ENCODE results near the gene UPK3A. TPM values are rescaled to one million over a fixed set of nuclear protein-coding genes. Genes with fewer than 3 reads are reported as not detected.

UPK3A gene
- total RNA-seq, 4 donors from 2014 or later: not detected

DNA sequence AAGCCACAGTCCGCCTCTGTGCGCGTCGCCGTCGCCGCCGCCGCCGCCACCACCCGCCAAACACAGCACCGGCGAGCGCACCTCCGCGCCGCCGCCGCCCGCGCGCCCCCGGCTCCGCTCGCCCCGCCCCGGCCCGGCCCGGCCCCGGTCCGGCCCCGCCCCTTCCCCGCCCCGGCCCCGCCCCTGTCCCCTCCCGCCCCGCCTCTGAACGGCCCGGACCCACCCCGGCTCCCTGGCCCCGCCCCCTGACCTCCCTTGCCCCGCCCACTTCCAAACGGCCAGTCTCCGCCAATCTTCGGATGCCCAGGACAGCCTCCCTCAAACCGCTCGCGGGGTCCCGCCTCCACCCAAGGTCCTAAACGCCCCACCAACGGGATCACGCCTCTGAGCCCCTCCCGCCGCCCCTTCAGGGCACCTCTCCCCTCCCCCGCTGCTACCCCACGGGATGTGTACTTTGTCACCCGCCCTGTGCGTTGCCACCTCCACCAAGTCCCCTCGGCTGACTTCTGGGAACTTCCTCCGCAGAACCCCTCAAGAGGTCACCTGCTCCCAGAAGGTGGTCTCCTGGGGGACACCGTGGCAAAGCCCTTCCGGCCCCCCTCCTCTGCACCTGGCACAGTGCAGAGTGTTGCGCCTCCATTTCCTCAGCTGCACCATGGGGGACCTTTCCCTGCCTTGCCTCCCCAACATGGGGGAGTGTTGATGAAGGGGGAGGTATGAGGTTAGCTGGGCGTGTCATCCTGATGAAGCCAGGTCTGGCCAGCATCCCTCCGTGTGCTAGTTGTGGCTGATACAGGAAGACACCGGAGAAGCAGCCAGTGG, 43.7 kb upstream of the UPK3A start, which contains the start of gene KIAA0930:
Gene KIAA0930 (minus strand): TSS at position 85 of the 822 bp plus-strand sequence. CDS start 191 bp downstream, outside the sequence.
- intact Hi-C loops (cut with DNase I; ENCODE audit: low total_unique reads): no loop called here
- no peaks in the 10 kb centered on the region for H3K4me1 ChIP-seq
- no peaks in the 10 kb centered on the region for H3K27me3 ChIP-seq
- H3K36me3 ChIP-seq: no peaks in the 10 kb centered on the region
- peak within 1 kb of the TSS; percentile 62 to 71 for H3K4me3 ChIP-seq
- DNase-seq: peak; percentile 84 to 87
- TF ChIP-seq, protein P1, sequence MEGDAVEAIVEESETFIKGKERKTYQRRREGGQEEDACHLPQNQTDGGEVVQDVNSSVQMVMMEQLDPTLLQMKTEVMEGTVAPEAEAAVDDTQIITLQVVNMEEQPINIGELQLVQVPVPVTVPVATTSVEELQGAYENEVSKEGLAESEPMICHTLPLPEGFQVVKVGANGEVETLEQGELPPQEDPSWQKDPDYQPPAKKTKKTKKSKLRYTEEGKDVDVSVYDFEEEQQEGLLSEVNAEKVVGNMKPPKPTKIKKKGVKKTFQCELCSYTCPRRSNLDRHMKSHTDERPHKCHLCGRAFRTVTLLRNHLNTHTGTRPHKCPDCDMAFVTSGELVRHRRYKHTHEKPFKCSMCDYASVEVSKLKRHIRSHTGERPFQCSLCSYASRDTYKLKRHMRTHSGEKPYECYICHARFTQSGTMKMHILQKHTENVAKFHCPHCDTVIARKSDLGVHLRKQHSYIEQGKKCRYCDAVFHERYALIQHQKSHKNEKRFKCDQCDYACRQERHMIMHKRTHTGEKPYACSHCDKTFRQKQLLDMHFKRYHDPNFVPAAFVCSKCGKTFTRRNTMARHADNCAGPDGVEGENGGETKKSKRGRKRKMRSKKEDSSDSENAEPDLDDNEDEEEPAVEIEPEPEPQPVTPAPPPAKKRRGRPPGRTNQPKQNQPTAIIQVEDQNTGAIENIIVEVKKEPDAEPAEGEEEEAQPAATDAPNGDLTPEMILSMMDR (IDR thresholded peaks at IDR 0.05): no peak
- TF ChIP-seq POLR2A (IDR thresholded peaks at IDR 0.05): no peak
- H3K9me3 ChIP-seq: no peaks in the 10 kb centered on the region
- H3K27ac ChIP-seq: peak within 1 kb of the TSS; percentile 81 to 84

DNA sequence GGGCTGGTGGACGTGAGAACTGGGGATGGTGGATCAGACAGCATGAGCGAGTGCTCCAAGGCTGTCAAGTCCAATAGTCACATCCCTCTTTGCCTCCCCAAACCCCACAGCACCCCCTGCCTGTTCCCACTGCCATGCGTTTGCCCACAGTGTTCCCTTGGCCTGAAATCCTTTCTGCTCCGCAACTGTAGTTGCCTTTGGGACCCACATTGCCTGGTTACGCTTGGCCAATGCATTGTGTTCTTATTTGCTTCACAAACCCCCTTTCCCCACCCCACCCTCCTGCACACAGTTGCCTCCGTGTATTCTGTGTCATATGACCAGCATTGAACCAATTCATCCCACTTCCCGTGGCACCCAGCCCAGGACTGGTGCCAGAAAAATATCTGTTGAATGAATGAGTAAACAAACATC, 42.0 kb upstream of the UPK3A start:
- Histone ChIP-seq H3K27me3 (no peaks in the 10 kb centered on the region), H3K27ac (no peak overlapping the region), H3K4me1 (no peaks in the 10 kb centered on the region), H3K36me3 (no peaks in the 10 kb centered on the region), H3K9me3 (no peaks in the 10 kb centered on the region), H3K4me3 (no peak overlapping the region)
- no peak for DNase-seq
- intact Hi-C loops (cut with DNase I; ENCODE audit: low total_unique reads): no loop called here
- TF ChIP-seq POLR2A (IDR thresholded peaks at IDR 0.05): no peak

DNA sequence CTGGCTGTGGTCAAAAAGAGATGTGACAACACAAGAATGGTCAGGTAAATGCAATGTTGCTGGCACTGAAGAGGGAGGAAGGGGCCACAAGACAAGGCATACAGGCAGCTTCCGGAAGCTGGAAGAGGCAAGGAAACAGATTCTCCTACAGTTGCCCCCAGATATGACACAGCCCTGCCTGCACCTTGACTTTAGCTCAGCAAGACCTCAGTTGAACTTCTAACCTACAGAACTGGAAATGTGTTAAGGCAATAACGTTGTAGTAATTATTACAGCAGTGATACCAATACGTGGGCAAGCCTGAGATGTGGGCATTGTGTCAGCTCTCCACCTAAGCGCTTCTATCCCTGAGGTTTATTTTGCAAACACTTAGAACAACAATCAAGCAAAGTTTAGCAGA, 39.8 kb upstream of the UPK3A start:
- Histone ChIP-seq H3K9me3 (no peaks in the 10 kb centered on the region), H3K27ac (peak overlapping the region in 1 of 2 donors; percentile 85), H3K27me3 (no peaks in the 10 kb centered on the region), H3K4me3 (no peak overlapping the region), H3K36me3 (no peaks in the 10 kb centered on the region), H3K4me1 (no peaks in the 10 kb centered on the region)
- DNase-seq: no peak
- TF ChIP-seq POLR2A (IDR thresholded peaks at IDR 0.05): no peak
- TF ChIP-seq, protein P1 (IDR thresholded peaks at IDR 0.05): no peak
- intact Hi-C loops (cut with DNase I; ENCODE audit: low total_unique reads): no loop called here

DNA sequence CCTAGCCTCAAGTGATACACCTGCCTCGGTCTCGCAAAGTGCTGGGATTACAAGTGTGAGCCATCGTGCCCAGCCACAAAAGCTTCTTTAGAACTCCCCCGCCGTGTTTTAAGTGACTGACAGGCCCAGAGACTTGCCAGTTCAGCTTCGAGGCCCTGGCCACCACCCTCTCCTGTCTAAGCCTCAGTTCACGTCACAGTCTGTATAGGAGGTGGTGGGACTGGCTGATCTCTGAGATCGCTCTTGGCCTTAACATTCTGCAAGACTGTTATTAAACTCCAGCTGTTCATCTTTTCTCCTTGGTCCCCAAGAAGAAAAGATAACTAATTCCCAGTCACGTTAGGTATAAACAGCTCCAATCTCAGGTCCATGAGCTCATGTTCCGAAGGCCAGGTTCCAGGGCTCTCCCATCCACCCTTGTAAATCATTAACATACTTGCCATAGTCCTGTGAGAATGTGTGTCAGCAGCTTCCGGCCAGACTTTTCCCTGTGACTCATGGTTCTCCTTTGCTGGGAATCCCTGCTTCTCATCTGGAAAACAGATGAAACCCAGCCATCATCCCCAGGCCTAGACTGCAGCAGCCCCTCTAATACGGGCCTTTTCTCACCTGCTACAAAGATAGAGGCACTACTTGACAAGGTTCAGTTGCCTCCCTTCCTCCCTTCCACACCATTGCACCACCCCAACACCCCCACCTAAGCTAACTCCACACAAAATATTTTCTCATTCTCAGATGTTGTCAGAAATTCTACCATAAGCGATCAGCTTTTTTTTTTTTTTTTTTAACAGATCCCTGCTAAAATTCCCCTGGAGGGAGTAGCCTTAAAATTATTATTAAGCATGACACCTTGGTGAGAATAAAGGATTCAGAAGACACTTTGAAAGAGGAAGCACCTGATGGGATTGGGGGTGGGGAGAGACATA, 38.4 kb upstream of the UPK3A start:
- Histone ChIP-seq H3K9me3 (no peaks in the 10 kb centered on the region), H3K4me1 (no peaks in the 10 kb centered on the region), H3K27ac (peak overlapping the region; percentile 85 to 87), H3K27me3 (no peaks in the 10 kb centered on the region), H3K36me3 (no peaks in the 10 kb centered on the region), H3K4me3 (no peak overlapping the region)
- intact Hi-C loops (cut with DNase I; ENCODE audit: low total_unique reads): no loop called here
- TF ChIP-seq, protein P1 (IDR thresholded peaks at IDR 0.05): no peak
- no peak for TF ChIP-seq POLR2A (IDR thresholded peaks at IDR 0.05)
- DNase-seq: peak; percentile 78 to 88

DNA sequence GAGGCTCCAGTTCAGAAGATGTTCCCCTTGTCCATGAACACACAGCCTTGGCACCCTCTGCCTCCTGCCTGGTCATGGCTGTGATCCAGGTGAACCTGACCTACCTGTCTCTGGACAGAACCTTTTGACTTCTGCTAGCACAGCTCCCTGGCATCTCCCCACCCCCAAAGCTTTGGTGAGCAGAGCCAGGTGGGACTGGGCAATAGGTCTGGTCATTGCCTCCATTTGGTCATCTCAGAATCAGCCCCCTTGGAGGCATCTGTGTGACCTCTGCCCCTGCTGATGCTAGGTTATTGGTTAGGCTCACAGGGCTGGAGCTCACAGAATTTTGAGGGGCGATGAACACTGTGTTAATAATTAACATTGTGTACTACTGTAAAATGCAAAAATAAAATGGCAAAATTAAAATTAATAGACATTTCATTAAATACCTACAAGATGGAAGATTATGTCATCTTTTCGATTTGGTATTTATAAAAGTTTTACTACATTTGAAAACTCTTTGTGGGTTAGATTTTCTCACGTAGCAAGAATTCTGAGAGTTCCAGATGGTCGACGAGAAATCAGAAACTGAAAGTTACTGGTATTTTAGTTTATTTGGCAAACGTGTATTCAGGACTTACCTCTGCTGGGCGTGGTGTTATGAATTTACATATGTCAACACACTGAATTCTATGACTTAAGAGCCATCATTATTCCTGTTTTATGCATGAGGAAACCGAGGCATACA, 35.8 kb upstream of the UPK3A start:
- no peak for DNase-seq
- Histone ChIP-seq H3K27ac (no peak overlapping the region), H3K4me3 (no peak overlapping the region), H3K4me1 (no peaks in the 10 kb centered on the region), H3K27me3 (no peaks in the 10 kb centered on the region), H3K36me3 (no peaks in the 10 kb centered on the region), H3K9me3 (no peaks in the 10 kb centered on the region)
- TF ChIP-seq, protein P1 (IDR thresholded peaks at IDR 0.05): no peak
- no peak for TF ChIP-seq POLR2A (IDR thresholded peaks at IDR 0.05)
- intact Hi-C loops (cut with DNase I; ENCODE audit: low total_unique reads): no loop called here
